Fibroblast of skin of scalp (primary cell): ENCODE data around the gene CFDP1.

Source experiments
- DNase-seq: peaks from one replicate; pipeline ENCODE4 v3.0.0-alpha.2; 2013

The CFDP1 gene

GRCh38 chr16:75263963-75264445 lies 169.3 kb downstream of the CFDP1 start:
- no peak for DNase-seq

GRCh38 chr16:75263291-75263962 lies 169.9 kb downstream of the CFDP1 start:
- no peak for DNase-seq

- DNase-seq, result no peak
Measured at GRCh38 chr16:75262800-75263127, 170.5 kb downstream of the CFDP1 start.

GRCh38 chr16:75262104-75262799 lies 171.1 kb downstream of the CFDP1 start:
- no peak for DNase-seq

- no peak for DNase-seq
Measured at GRCh38 chr16:75261590-75262078, 171.7 kb downstream of the CFDP1 start.

- no peak for DNase-seq
Measured at GRCh38 chr16:75260851-75261589, 172.3 kb downstream of the CFDP1 start.

GRCh38 chr16:75258807-75259141 lies 174.5 kb downstream of the CFDP1 start:
- DNase-seq, result no peak

- no peak for DNase-seq
Measured at GRCh38 chr16:75257886-75258806, 175.2 kb downstream of the CFDP1 start.

- peak; percentile 61 for DNase-seq
Measured at GRCh38 chr16:75256696-75257343, 176.5 kb downstream of the CFDP1 start.

- no peak for DNase-seq
Measured at GRCh38 chr16:75256059-75256571, 177.2 kb downstream of the CFDP1 start.

GRCh38 chr16:75254359-75254837 lies 178.9 kb downstream of the CFDP1 start:
- DNase-seq, result peak; percentile 85

- DNase-seq, result peak; percentile 95
Measured at GRCh38 chr16:75252946-75253911, 180.1 kb downstream of the CFDP1 start.

- DNase-seq, result no peak
Measured at GRCh38 chr16:75252049-75252864, 181.0 kb downstream of the CFDP1 start.

- DNase-seq, result peak; percentile 93
Measured at GRCh38 chr16:75251280-75252048, 181.8 kb downstream of the CFDP1 start, which contains the start of gene BCAR1. Gene BCAR1, minus strand, starts transcription at chr16:75251624. Its CDS starts 142 bp downstream, at chr16:75251482.

GRCh38 chr16:75250809-75251279 lies 182.5 kb downstream of the CFDP1 start:
- no peak for DNase-seq

GRCh38 chr16:75250089-75250808 lies 183.1 kb downstream of the CFDP1 start:
- DNase-seq, result no peak

- no peak for DNase-seq
Measured at GRCh38 chr16:75249441-75249840, 183.9 kb downstream of the CFDP1 start.
